Measurements from ENCODE around the gene ITSN1.
"Not testable (repeated sequence)": the region's sequence is repeated elsewhere in the genome, so short reads cannot be mapped to it uniquely, and the experiment has no call there.

ITSN1 gene

DNA sequence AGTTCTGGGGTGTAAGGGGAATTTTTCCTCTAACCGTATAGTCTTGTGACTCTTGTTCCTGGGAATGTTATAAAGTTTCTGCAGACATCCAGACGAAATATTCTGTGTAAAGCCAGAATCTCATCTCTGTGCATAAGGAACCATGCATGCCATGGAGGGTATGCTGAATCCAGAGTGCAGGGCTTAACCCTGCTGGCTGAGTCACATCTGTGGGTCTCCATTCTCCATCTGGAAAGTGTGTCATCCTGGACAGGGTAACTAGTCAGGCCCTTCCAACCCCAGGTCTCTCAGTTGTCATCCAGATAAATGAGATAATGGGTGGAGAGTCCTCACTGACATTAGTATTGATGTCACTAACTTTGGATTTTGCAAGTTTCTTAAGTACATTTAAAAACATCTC is 224.5 kb downstream of the ITSN1 start:
- peak; percentile 35; the same call in 1 of the 3 replicates for ATAC-seq
- TF ChIP-seq PATZ1 (CRISPR knock-in tag; IDR thresholded peaks at IDR 0.05; ENCODE audit: borderline replicate concordance) (no peak), ZNF8 (CRISPR knock-in tag; IDR thresholded peaks at IDR 0.05) (no peak), SNAI2 (CRISPR knock-in tag; IDR thresholded peaks at IDR 0.05) (no peak), ESRRG (CRISPR knock-in tag; IDR thresholded peaks at IDR 0.05) (no peak), TOX (CRISPR knock-in tag; IDR thresholded peaks at IDR 0.05; ENCODE audit: borderline replicate concordance) (no peak), ZFP30 (CRISPR knock-in tag; IDR thresholded peaks at IDR 0.05) (no peak), GLIS3 (CRISPR knock-in tag; IDR thresholded peaks at IDR 0.05) (no peak)
- TF ChIP-seq, protein P1, sequence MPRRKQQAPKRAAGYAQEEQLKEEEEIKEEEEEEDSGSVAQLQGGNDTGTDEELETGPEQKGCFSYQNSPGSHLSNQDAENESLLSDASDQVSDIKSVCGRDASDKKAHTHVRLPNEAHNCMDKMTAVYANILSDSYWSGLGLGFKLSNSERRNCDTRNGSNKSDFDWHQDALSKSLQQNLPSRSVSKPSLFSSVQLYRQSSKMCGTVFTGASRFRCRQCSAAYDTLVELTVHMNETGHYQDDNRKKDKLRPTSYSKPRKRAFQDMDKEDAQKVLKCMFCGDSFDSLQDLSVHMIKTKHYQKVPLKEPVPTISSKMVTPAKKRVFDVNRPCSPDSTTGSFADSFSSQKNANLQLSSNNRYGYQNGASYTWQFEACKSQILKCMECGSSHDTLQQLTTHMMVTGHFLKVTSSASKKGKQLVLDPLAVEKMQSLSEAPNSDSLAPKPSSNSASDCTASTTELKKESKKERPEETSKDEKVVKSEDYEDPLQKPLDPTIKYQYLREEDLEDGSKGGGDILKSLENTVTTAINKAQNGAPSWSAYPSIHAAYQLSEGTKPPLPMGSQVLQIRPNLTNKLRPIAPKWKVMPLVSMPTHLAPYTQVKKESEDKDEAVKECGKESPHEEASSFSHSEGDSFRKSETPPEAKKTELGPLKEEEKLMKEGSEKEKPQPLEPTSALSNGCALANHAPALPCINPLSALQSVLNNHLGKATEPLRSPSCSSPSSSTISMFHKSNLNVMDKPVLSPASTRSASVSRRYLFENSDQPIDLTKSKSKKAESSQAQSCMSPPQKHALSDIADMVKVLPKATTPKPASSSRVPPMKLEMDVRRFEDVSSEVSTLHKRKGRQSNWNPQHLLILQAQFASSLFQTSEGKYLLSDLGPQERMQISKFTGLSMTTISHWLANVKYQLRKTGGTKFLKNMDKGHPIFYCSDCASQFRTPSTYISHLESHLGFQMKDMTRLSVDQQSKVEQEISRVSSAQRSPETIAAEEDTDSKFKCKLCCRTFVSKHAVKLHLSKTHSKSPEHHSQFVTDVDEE (CRISPR knock-in tag; IDR thresholded peaks at IDR 0.05) = no peak
- TF ChIP-seq, protein P2, sequence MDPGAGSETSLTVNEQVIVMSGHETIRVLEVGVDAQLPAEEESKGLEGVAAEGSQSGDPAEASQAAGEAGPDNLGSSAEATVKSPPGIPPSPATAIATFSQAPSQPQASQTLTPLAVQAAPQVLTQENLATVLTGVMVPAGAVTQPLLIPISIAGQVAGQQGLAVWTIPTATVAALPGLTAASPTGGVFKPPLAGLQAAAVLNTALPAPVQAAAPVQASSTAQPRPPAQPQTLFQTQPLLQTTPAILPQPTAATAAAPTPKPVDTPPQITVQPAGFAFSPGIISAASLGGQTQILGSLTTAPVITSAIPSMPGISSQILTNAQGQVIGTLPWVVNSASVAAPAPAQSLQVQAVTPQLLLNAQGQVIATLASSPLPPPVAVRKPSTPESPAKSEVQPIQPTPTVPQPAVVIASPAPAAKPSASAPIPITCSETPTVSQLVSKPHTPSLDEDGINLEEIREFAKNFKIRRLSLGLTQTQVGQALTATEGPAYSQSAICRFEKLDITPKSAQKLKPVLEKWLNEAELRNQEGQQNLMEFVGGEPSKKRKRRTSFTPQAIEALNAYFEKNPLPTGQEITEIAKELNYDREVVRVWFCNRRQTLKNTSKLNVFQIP (CRISPR knock-in tag; IDR thresholded peaks at IDR 0.05; ENCODE audit: borderline replicate concordance, low read depth) = no peak

GRCh38 chr21:33867868-33868267 is 225.6 kb downstream of the ITSN1 start:
- ATAC-seq = not testable (repeated sequence)

GRCh38 chr21:33869873-33870272 is 227.6 kb downstream of the ITSN1 start:
- no peak for ATAC-seq
- no peak for TF ChIP-seq CREB5 (CRISPR knock-in tag; IDR thresholded peaks at IDR 0.05; ENCODE audit: low read depth)
- no peak for TF ChIP-seq RARB (CRISPR knock-in tag; IDR thresholded peaks at IDR 0.05)
- TF ChIP-seq SNAI2 (CRISPR knock-in tag; IDR thresholded peaks at IDR 0.05) = no peak
- TF ChIP-seq GLIS3 (CRISPR knock-in tag; IDR thresholded peaks at IDR 0.05) = no peak
- no peak for TF ChIP-seq BACH2 (CRISPR knock-in tag; IDR thresholded peaks at IDR 0.05; ENCODE audit: borderline replicate concordance)
- TF ChIP-seq, protein P3, sequence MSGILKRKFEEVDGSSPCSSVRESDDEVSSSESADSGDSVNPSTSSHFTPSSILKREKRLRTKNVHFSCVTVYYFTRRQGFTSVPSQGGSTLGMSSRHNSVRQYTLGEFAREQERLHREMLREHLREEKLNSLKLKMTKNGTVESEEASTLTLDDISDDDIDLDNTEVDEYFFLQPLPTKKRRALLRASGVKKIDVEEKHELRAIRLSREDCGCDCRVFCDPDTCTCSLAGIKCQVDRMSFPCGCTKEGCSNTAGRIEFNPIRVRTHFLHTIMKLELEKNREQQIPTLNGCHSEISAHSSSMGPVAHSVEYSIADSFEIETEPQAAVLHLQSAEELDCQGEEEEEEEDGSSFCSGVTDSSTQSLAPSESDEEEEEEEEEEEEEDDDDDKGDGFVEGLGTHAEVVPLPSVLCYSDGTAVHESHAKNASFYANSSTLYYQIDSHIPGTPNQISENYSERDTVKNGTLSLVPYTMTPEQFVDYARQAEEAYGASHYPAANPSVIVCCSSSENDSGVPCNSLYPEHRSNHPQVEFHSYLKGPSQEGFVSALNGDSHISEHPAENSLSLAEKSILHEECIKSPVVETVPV (CRISPR knock-in tag; IDR thresholded peaks at IDR 0.05) = no peak
- TF ChIP-seq ZC3H10 (CRISPR knock-in tag; IDR thresholded peaks at IDR 0.05) = no peak
- no peak for TF ChIP-seq ARNTL (CRISPR knock-in tag; IDR thresholded peaks at IDR 0.05; ENCODE audit: borderline replicate concordance, low read depth)
- no peak for TF ChIP-seq TOX (CRISPR knock-in tag; IDR thresholded peaks at IDR 0.05; ENCODE audit: borderline replicate concordance)
- TF ChIP-seq ZNF8 (CRISPR knock-in tag; IDR thresholded peaks at IDR 0.05) = no peak

DNA sequence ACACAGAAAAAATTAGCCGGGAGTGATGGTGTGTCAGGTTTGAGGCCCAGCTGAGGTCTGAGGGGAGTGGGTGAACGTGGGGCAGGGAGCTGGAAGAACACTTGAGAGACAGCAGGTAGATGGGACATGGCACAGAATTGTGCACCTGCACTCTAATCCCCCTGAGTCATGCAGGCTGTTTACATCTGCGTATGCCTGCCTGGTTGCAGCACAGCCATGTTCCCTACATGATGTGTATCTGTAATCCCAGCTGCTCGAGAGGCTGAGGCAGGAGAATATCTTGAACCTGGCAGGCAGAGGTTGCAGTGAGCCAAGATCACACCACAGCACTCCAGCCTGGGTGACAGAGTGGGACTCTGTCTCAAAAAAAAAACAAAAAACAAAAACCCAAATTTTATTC is 228.5 kb downstream of the ITSN1 start:
- TF ChIP-seq, protein P2 (CRISPR knock-in tag; IDR thresholded peaks at IDR 0.05; ENCODE audit: borderline replicate concordance, low read depth) = no peak
- no peak for TF ChIP-seq PPARA (CRISPR knock-in tag; IDR thresholded peaks at IDR 0.05; ENCODE audit: borderline replicate concordance)
- no peak for TF ChIP-seq PATZ1 (CRISPR knock-in tag; IDR thresholded peaks at IDR 0.05; ENCODE audit: borderline replicate concordance)
- TF ChIP-seq GLIS3 (CRISPR knock-in tag; IDR thresholded peaks at IDR 0.05) = no peak
- no peak for TF ChIP-seq BACH2 (CRISPR knock-in tag; IDR thresholded peaks at IDR 0.05; ENCODE audit: borderline replicate concordance)
- no peak for TF ChIP-seq ZNF565 (CRISPR knock-in tag; conservative IDR thresholded peaks at IDR 0.05; ENCODE audit: low read depth)
- TF ChIP-seq SNAI2 (CRISPR knock-in tag; IDR thresholded peaks at IDR 0.05) = no peak
- TF ChIP-seq OSR1 (CRISPR knock-in tag; IDR thresholded peaks at IDR 0.05) = no peak
- no peak for TF ChIP-seq ZNF70 (CRISPR knock-in tag; IDR thresholded peaks at IDR 0.05)
- TF ChIP-seq RARB (CRISPR knock-in tag; IDR thresholded peaks at IDR 0.05) = no peak
- TF ChIP-seq ISL1 (CRISPR knock-in tag; IDR thresholded peaks at IDR 0.05) = no peak
- no peak for ATAC-seq
